SU-DHL-6 (cell line): ENCODE data around the gene NPAS3.

ENCODE experiments used
- H2AFZ ChIP-seq: fragments of 200-600 bp; sonication (generic); 2 replicates; pipeline ENCODE4 v1.6.1; 2014; ENCODE audit warnings: low read depth, mild to moderate bottlenecking, moderate library complexity, mixed read lengths, antibody characterized with exemption, low read length; ENCODE audit not compliant: severe bottlenecking
- H3F3A ChIP-seq: fragments of 200-600 bp; shearing (Covaris generic); 2 replicates; pipeline ENCODE4 v1.6.0; 2016; ENCODE audit warnings: antibody characterized with exemption, mild to moderate bottlenecking; ENCODE audit not compliant: insufficient read depth
- H3K27ac ChIP-seq: fragments of 200-600 bp; sonication (generic); 2 replicates; pipeline ENCODE4 v1.5.1; 2016; ENCODE audit warnings: low read depth, mild to moderate bottlenecking, low read length, moderate library complexity, mixed read lengths
- H3K27me3 ChIP-seq: fragments of 200-600 bp; sonication (generic), shearing (Covaris generic); 2 replicates; pipeline ENCODE4 v1.6.0; 2014; ENCODE audit warnings: mild to moderate bottlenecking, low read length
- H3K36me3 ChIP-seq: fragments of 200-600 bp; sonication (generic); 2 replicates; pipeline ENCODE4 v1.6.1; 2014; ENCODE audit warnings: mild to moderate bottlenecking, low read length, mixed read lengths
- H3K4me2 ChIP-seq: fragments of 300-600, 200-600 bp; shearing (Covaris generic), sonication (generic); 2 replicates; pipeline ENCODE4 v1.6.0; 2014; ENCODE audit warnings: low read length, low read depth, mild to moderate bottlenecking; ENCODE audit not compliant: poor library complexity, severe bottlenecking
- H3K4me3 ChIP-seq: fragments of 200-600 bp; sonication (generic); 2 replicates; pipeline ENCODE4 v1.5.1; 2014; ENCODE audit warnings: antibody characterized with exemption, low read length, mild to moderate bottlenecking, mixed read lengths; ENCODE audit not compliant: insufficient read depth, poor library complexity, severe bottlenecking
- H3K79me2 ChIP-seq: fragments of 200-600 bp; sonication (generic); 2 replicates; pipeline ENCODE4 v1.6.1; 2014; ENCODE audit warnings: mild to moderate bottlenecking, low read length, moderate library complexity; ENCODE audit not compliant: insufficient read depth
- H3K9ac ChIP-seq: fragments of 200-600 bp; sonication (generic); 2 replicates; pipeline ENCODE4 v1.7.0; 2014; ENCODE audit warnings: mild to moderate bottlenecking, low read length
- H3K9me2 ChIP-seq: fragments of 200-600 bp; sonication (generic); replicated peaks from 2 replicates; pipeline ENCODE4 v1.6.1; 2014; ENCODE audit warnings: low read length; ENCODE audit not compliant: insufficient read depth
- H3K9me3 ChIP-seq: fragments of 200-600 bp; sonication (generic); 2 replicates; pipeline ENCODE4 v1.6.1; 2014; ENCODE audit warnings: low read length, mixed read lengths; ENCODE audit not compliant: insufficient read depth
- H4K20me1 ChIP-seq: fragments of 200-600 bp; sonication (generic); 2 replicates; pipeline ENCODE4 v1.6.1; 2014; ENCODE audit warnings: low read depth, mild to moderate bottlenecking, antibody characterized with exemption, low read length, moderate library complexity, mixed read lengths
- CTCF ChIP-seq: fragments of 200-600 bp; sonication (generic); IDR thresholded peaks from one replicate; pipeline ENCODE4 v1.5.1; 2017; ENCODE audit warnings: antibody characterized with exemption, mild to moderate bottlenecking, low read length, moderate library complexity; ENCODE audit not compliant: insufficient read depth, poor library complexity, severe bottlenecking
- EZH2phosphoT487 ChIP-seq: fragments of 200-600 bp; sonication (generic), shearing (Covaris generic); conservative IDR thresholded peaks from 2 replicates; pipeline ENCODE4 v1.6.1; 2018; ENCODE audit warnings: mild to moderate bottlenecking, antibody characterized with exemption, low read length, moderate library complexity, mixed read lengths

Gene NPAS3

GRCh38 chr14:33680873-33681272 is 742.2 kb downstream of the NPAS3 start:
- no peaks in the 10 kb centered on the region for H4K20me1 ChIP-seq
- no peaks in the 10 kb centered on the region for H3F3A ChIP-seq
- no peak overlapping the region for H2AFZ ChIP-seq
- no peak for TF ChIP-seq EZH2phosphoT487
- TF ChIP-seq CTCF = no peak
- H3K9ac ChIP-seq = no peak overlapping the region
- no peaks in the 10 kb centered on the region for H3K9me3 ChIP-seq
- H3K9me2 ChIP-seq = no peaks in the 10 kb centered on the region
- H3K27me3 ChIP-seq = no peaks in the 10 kb centered on the region
- H3K4me2 ChIP-seq = no peak overlapping the region
- H3K4me3 ChIP-seq = no peak overlapping the region
- no peaks in the 10 kb centered on the region for H3K36me3 ChIP-seq
- H3K79me2 ChIP-seq = no peaks in the 10 kb centered on the region
- no peak overlapping the region for H3K27ac ChIP-seq

DNA sequence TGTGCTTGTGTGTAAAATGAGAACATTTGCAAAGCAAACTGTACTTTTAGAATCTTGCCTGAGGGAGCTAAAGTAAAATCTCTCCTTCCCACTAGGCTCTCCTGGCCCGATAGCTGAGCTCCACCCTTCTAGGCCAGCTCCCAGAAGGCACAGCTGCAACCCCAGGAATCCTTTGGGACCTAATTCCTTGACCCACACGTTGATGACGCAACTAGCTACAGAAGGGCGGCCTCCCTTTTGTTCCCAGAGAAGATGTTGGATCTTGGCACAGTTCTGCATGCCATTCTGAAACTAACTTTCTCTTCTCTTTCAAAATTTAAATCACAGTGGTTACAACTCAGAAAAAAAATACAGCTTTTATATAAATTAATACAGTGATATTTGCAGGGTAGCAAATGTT is 744.1 kb downstream of the NPAS3 start:
- Histone ChIP-seq H3K36me3 (no peaks in the 10 kb centered on the region), H3K4me3 (no peak overlapping the region), H4K20me1 (no peaks in the 10 kb centered on the region), H3K9ac (no peak overlapping the region), H3K4me2 (no peak overlapping the region), H3F3A (no peaks in the 10 kb centered on the region), H3K9me2 (no peaks in the 10 kb centered on the region), H2AFZ (no peak overlapping the region), H3K79me2 (no peaks in the 10 kb centered on the region), H3K27me3 (no peaks in the 10 kb centered on the region), H3K9me3 (no peaks in the 10 kb centered on the region), H3K27ac (no peak overlapping the region)
- TF ChIP-seq CTCF (no peak), EZH2phosphoT487 (no peak)

- H3K4me3 ChIP-seq = no peak overlapping the region
- H3K27ac ChIP-seq = no peak overlapping the region
- H4K20me1 ChIP-seq = no peaks in the 10 kb centered on the region
- TF ChIP-seq CTCF (no peak), EZH2phosphoT487 (no peak)
- no peaks in the 10 kb centered on the region for H3K9me3 ChIP-seq
- H3K9me2 ChIP-seq = no peaks in the 10 kb centered on the region
- H3K4me2 ChIP-seq = no peak overlapping the region
- no peaks in the 10 kb centered on the region for H3K36me3 ChIP-seq
- no peak overlapping the region for H2AFZ ChIP-seq
- H3K9ac ChIP-seq = no peak overlapping the region
- H3F3A ChIP-seq = no peaks in the 10 kb centered on the region
- H3K79me2 ChIP-seq = no peaks in the 10 kb centered on the region
- H3K27me3 ChIP-seq = no peaks in the 10 kb centered on the region
These were observed 746.3 kb downstream of the NPAS3 start for GRCh38 chr14:33685026-33685425.

GRCh38 chr14:33685698-33686097 is 747.0 kb downstream of the NPAS3 start:
- no peaks in the 10 kb centered on the region for H3K79me2 ChIP-seq
- H4K20me1 ChIP-seq = no peaks in the 10 kb centered on the region
- no peaks in the 10 kb centered on the region for H3K9me3 ChIP-seq
- H3F3A ChIP-seq = no peaks in the 10 kb centered on the region
- H3K27ac ChIP-seq = no peak overlapping the region
- H3K4me3 ChIP-seq = no peak overlapping the region
- H3K36me3 ChIP-seq = no peaks in the 10 kb centered on the region
- no peaks in the 10 kb centered on the region for H3K9me2 ChIP-seq
- H3K9ac ChIP-seq = no peak overlapping the region
- no peak for TF ChIP-seq EZH2phosphoT487
- no peak for TF ChIP-seq CTCF
- no peak overlapping the region for H3K4me2 ChIP-seq
- H3K27me3 ChIP-seq = no peaks in the 10 kb centered on the region
- no peak overlapping the region for H2AFZ ChIP-seq
